OCI-LY3 (cell line): ENCODE data around the gene WWOX.

Experiments
- CTCF ChIP-seq: fragments of 200-600, 300-600 bp; sonication (generic); IDR thresholded peaks from 2 replicates; pipeline ENCODE4 v1.5.1; 2014; ENCODE audit warnings: antibody characterized with exemption, low read length, low read depth
- EZH2phosphoT487 ChIP-seq: fragments of 200-600 bp; shearing (Covaris generic); IDR thresholded peaks from 2 replicates; pipeline ENCODE4 v1.6.1; 2018; ENCODE audit warnings: antibody characterized with exemption, mixed run types, low read depth

GRCh38 chr16:78476615-78477014 lies 377.2 kb downstream of the WWOX start:
- no peak for TF ChIP-seq CTCF
- no peak for TF ChIP-seq EZH2phosphoT487
